K562 (cell line): ENCODE measurements around the gene GPC3. TPM values are rescaled to one million over a fixed set of nuclear protein-coding genes. Genes with fewer than 3 reads are reported as not detected.

Experiments
- ATAC-seq: fragments of 200-7000 bp; cut with Tn5 transposase; 3 replicates; pipeline ENCODE4 v1.9.1; 2020; ENCODE audit warnings: moderate library complexity
- BruUV-seq: library from RNA; stranded (reverse); fragments of 400-500 nt; replicated peaks from 2 replicates; lab custom pipeline; 2021; lab: Mats Ljungman, UMichigan
- CTCF ChIA-PET: fragments of 300-600 bp; formaldehyde crosslinking; extraction: SDS; loops from one replicate; lab custom pipeline; 2021; ENCODE audit warnings: low intra/inter-chr PET ratio; lab: Yijun Ruan, JAX
- POLR2A ChIA-PET: fragments of 300-600, 350-650 bp; sonication (Branson Sonifier 250); formaldehyde crosslinking; extraction: SDS; loops from one replicate; lab custom pipeline; 2021; ENCODE audit warnings: antibody characterized with exemption, inconsistent platforms; lab: Yijun Ruan, JAX
- DNase-seq, 4 experiments: peaks; one replicate each; pipeline versions ENCODE4 v3.0.0 to v3.0.0-alpha.2; 2011 to 2018; ENCODE audit warnings: low spot score in 3 of 4, mixed read lengths in 3 of 4; ENCODE audit errors: extremely low read depth in 1 of 4
- FAIRE-seq: peaks from 2 replicates; lab custom pipeline; 2011; peaks lifted over from hg19 to GRCh38; lab: Jason Lieb, UNC
- H2AFZ ChIP-seq: 2 replicates; pipeline ENCODE4 v1.6.0; 2011; ENCODE audit warnings: low read depth, low read length, control low read depth, inconsistent platforms
- H3K27ac ChIP-seq: fragments of 200-600 bp; 3 replicates; pipeline ENCODE4 v1.8.0; 2011; ENCODE audit warnings: low read depth, mild to moderate bottlenecking, control low read depth, inconsistent platforms, low read length, moderate library complexity, mixed read lengths; ENCODE audit errors: extremely low read depth
- H3K27me3 ChIP-seq, 2 experiments: fragments of 300-600 bp in 1 of 2; 2 replicates in 1 of 2; 3 replicates in 1 of 2; pipeline versions ENCODE4 v1.6.0 to v1.8.0; 2011; ENCODE audit warnings: inconsistent platforms in 2 of 2, low read length in 2 of 2, mild to moderate bottlenecking in 1 of 2, mixed read lengths in 1 of 2, moderate library complexity in 1 of 2; ENCODE audit not compliant: control insufficient read depth in 2 of 2, insufficient read depth in 2 of 2
- H3K36me3 ChIP-seq: fragments of 300-600 bp; 3 replicates; pipeline ENCODE4 v1.8.0; 2011; ENCODE audit warnings: mild to moderate bottlenecking, low read length, inconsistent platforms; ENCODE audit not compliant: control insufficient read depth, insufficient read depth
- H3K4me1 ChIP-seq, 2 experiments: fragments of 200-600 bp in 1 of 2; replicated peaks in 1 of 2; 2 replicates in 1 of 2; 3 replicates in 1 of 2; pipeline versions ENCODE4 v1.5.1 to v1.8.0; 2011; ENCODE audit warnings: inconsistent platforms in 2 of 2, low read length in 2 of 2, mild to moderate bottlenecking in 1 of 2, mixed read lengths in 1 of 2, moderate library complexity in 1 of 2; ENCODE audit not compliant: control insufficient read depth in 2 of 2, insufficient read depth in 2 of 2
- H3K4me2 ChIP-seq: 2 replicates; pipeline ENCODE4 v1.6.1; 2011; ENCODE audit warnings: low read length, control low read depth, inconsistent platforms, mixed read lengths; ENCODE audit not compliant: insufficient read depth
- H3K4me3 ChIP-seq: fragments of 200-600 bp; sonication (generic), shearing (Covaris generic); 2 replicates; pipeline ENCODE4 v1.5.1; 2016; ENCODE audit warnings: control low read depth, inconsistent platforms
- H3K79me2 ChIP-seq: fragments of 200-600 bp; 3 replicates; pipeline ENCODE4 v1.8.0; 2011; ENCODE audit warnings: low read length, inconsistent platforms; ENCODE audit not compliant: control insufficient read depth, insufficient read depth
- H3K9ac ChIP-seq, 2 experiments: 2 replicates each; pipeline versions ENCODE4 v1.6.0 to v1.6.1; 2011; ENCODE audit warnings: low read depth in 2 of 2, low read length in 2 of 2, control low read depth in 1 of 2, inconsistent platforms in 1 of 2, mild to moderate bottlenecking in 1 of 2, mixed read lengths in 1 of 2; ENCODE audit not compliant: insufficient read depth in 1 of 2
- H3K9me1 ChIP-seq: one replicate; pipeline ENCODE4 v1.6.0; 2011; ENCODE audit warnings: inconsistent platforms, mild to moderate bottlenecking, low read length, moderate library complexity; ENCODE audit not compliant: control insufficient read depth, insufficient read depth
- H3K9me3 ChIP-seq: replicated peaks from 2 replicates; pipeline ENCODE4 v1.5.1; 2011; ENCODE audit warnings: low read depth, low read length, inconsistent platforms; ENCODE audit not compliant: control insufficient read depth, insufficient read depth
- H4K20me1 ChIP-seq: replicated peaks from 2 replicates; pipeline ENCODE4 v1.6.1; 2011; ENCODE audit warnings: low read length, inconsistent platforms, mixed read lengths; ENCODE audit not compliant: control insufficient read depth, insufficient read depth
- RAD51 ChIP-seq: fragments of 450-650 bp; IDR thresholded peaks from 2 replicates; pipeline ENCODE4 v1.7.1; 2016; ENCODE audit warnings: low read depth, mild to moderate bottlenecking, borderline replicate concordance
- TRIM24 ChIP-seq, 2 experiments: fragments of 450-650 bp; IDR thresholded peaks; 2 replicates each; pipeline ENCODE4 v1.6.1; 2016
- ZNF318 ChIP-seq, 2 experiments: fragments of 450-650 bp; IDR thresholded peaks; 2 replicates each; pipeline ENCODE4 v1.6.1; 2016; ENCODE audit warnings: mild to moderate bottlenecking in 2 of 2, borderline replicate concordance in 1 of 2, low read depth in 1 of 2, moderate library complexity in 1 of 2
- ZNF766 ChIP-seq: fragments of 200-800 bp; sonication (Bioruptor generic); conservative IDR thresholded peaks from 2 replicates; pipeline ENCODE4 v1.6.1; 2016; ENCODE audit warnings: missing genetic modification characterization, missing compliant biosample characterization
- WGBS: fragments of 100-300 bp; shearing (Covaris generic); methylation state at CpG from one replicate; pipeline ENCODE4 v1.1.6; 2016; ENCODE audit warnings: low coverage, mixed read lengths; ENCODE audit not compliant: insufficient coverage; ENCODE audit errors: missing lambda C conversion rate; 5-methylcytosine and 5-hydroxymethylcytosine counted together
- in situ Hi-C: fragments of 300-500 bp; cut with MboI; formaldehyde crosslinking; loops from 4 replicates; pipeline ENCODE4 v1.15.0; 2018; ENCODE audit warnings: inconsistent platforms, mixed read lengths
- intact Hi-C: fragments of 100-400 bp; cut with micrococcal nuclease; formaldehyde crosslinking; loops from 2 replicates; pipeline ENCODE4 v1.14.2; 2022
- polyA plus RNA-seq, 8 experiments: library from polyadenylated mRNA; depleted of rRNA in 4 of 8; stranded (reverse) in 5 of 8; unstranded in 3 of 8; fragments of >200 nt; fragmentation: Nextera tagmentation in 2 of 8; fragmentation: Illumina TruSeq in 1 of 8; extraction: Ambion mirVana in 2 of 8; extraction: Trizol in 1 of 8; gene quantifications; 2 replicates each; pipeline versions ENCODE4 v1.2.1 to v1.2.3, GENCODE V29; 2011 to 2014; ENCODE audit warnings: inconsistent platforms in 1 of 8, missing spikeins in 1 of 8
- total RNA-seq, 7 experiments: library from RNA; depleted of rRNA in 6 of 7; stranded (reverse); fragments of >200 nt in 6 of 7; fragmentation: Illumina TruSeq in 2 of 7; extraction: Trizol in 2 of 7; gene quantifications; 2 replicates each; pipeline versions ENCODE4 v1.2.1 to v1.2.3, GENCODE V29; 2011 to 2021; ENCODE audit warnings: low replicate concordance in 1 of 7

The GPC3 gene
- total and polyA plus RNA-seq, 9 of the 15 experiments (the other 6 are each of a cell fraction or from before 2014, with no cell fraction given) = 0.42 TPM; not detected in 8

- TF ChIP-seq ZNF318 (IDR thresholded peaks at IDR 0.05; ENCODE audit: borderline replicate concordance in 1 of 2, low read depth in 1 of 2) = no peak
Observed at GRCh38 chrX:133611676-133612075, 373.7 kb downstream of the GPC3 start (continued).

GRCh38 chrX:133610056-133610455 is 375.3 kb downstream of the GPC3 start:
- in situ Hi-C loops (no loop called here), intact Hi-C loops (no loop called here)
- H2AFZ ChIP-seq = no peak overlapping the region
- no peak for TF ChIP-seq TRIM24 (IDR thresholded peaks at IDR 0.05)
- TF ChIP-seq RAD51 = no peak
- TF ChIP-seq ZNF766 (CRISPR knock-in tag) = no peak

More at GRCh38 chrX:133610056-133610455, 375.3 kb downstream of the GPC3 start:
- Histone ChIP-seq H3K36me3 (no peaks in the 10 kb centered on the region), H3K9ac (no peak overlapping the region), H3K9me3 (no peaks in the 10 kb centered on the region), H3K79me2 (no peaks in the 10 kb centered on the region), H3K9me1 (no peaks in the 10 kb centered on the region), H3K4me2 (no peak overlapping the region), H4K20me1 (no peaks in the 10 kb centered on the region), H3K27ac (no peak overlapping the region), H3K27me3 (no peaks in the 10 kb centered on the region), H3K4me1 (no peaks in the 10 kb centered on the region), H3K4me3 (no peak overlapping the region)
- no TSS peak for BruUV-seq
- FAIRE-seq (no peak), ATAC-seq (no peak), DNase-seq (no peak)
- CTCF ChIA-PET = no interaction called here
- POLR2A ChIA-PET = interaction anchor here (0.7 kb wide), 1 partner anchor 12 kb away, joined by 3 read pairs; no protein-coding TSS in a partner anchor
- 0% methylated on average over 1 of the region's 1 CpG for WGBS
